ENCODE measurements around the gene SLC25A22.

DNA sequence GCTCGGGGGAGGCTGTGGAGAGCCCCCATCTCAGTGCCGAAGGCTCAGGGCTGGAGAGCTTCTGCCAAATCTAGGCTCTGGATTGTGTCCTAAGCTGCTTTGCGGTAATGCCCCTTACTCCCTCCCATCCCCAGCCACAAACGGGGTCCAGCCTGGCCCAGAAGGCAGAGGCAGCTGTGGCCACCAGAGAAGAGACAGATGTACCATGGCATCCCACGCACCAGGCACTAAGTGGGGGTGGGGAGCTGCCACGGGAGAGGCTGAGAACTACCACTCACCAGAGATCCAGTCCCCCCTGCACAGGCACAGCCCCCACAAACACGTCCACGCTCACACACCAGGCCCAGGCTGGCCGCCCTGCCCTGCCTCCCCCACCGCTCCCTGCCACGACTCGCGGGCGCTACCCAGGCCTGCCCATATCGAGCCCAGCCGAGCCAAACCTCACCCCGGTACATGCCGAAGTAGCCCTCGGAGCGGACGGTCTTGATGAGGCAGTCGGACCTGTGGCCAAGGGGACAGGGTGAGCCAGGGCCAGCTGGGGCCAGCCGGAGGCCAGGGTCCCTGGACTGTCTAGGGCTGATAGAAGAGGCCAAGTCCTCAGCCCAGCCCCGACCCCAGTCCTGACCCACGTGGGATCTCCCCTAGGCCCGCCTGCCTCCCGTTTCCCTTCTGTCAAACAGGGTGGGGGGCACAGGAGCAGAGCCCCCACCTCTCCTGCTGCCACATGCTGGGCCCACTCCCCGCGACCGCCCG, 3.9 kb downstream of the SLC25A22 start:
- no peak for TF ChIP-seq POLR2A (IDR thresholded peaks at IDR 0.05)
- TF ChIP-seq, protein P1, sequence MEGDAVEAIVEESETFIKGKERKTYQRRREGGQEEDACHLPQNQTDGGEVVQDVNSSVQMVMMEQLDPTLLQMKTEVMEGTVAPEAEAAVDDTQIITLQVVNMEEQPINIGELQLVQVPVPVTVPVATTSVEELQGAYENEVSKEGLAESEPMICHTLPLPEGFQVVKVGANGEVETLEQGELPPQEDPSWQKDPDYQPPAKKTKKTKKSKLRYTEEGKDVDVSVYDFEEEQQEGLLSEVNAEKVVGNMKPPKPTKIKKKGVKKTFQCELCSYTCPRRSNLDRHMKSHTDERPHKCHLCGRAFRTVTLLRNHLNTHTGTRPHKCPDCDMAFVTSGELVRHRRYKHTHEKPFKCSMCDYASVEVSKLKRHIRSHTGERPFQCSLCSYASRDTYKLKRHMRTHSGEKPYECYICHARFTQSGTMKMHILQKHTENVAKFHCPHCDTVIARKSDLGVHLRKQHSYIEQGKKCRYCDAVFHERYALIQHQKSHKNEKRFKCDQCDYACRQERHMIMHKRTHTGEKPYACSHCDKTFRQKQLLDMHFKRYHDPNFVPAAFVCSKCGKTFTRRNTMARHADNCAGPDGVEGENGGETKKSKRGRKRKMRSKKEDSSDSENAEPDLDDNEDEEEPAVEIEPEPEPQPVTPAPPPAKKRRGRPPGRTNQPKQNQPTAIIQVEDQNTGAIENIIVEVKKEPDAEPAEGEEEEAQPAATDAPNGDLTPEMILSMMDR (IDR thresholded peaks at IDR 0.05), result no peak
